Uterus (tissue), 4 donors: ENCODE results near the gene CYB5B. TPM values are rescaled to one million over a fixed set of nuclear protein-coding genes. Genes with fewer than 3 reads are reported as not detected.

Experiments used
- DNase-seq, 2 donors: peaks; one replicate each; pipeline ENCODE4 v3.0.0-alpha.2; 2019 to 2020
- H3K27ac ChIP-seq, 2 donors: fragments of 200-600 bp; sonication (generic); 1 replicate in 1 of 2; 2 replicates in 1 of 2; pipeline ENCODE4 v1.5.1; 2016 to 2018
- H3K27me3 ChIP-seq, 2 donors: fragments of 200-600 bp; sonication (generic); one replicate each; pipeline ENCODE4 v1.5.1; 2018 to 2019; ENCODE audit warnings: control low read depth in 1 of 2
- H3K36me3 ChIP-seq, 2 donors: fragments of 200-600 bp; sonication (generic); one replicate each; pipeline ENCODE4 v1.5.1; 2019; ENCODE audit warnings: control low read depth in 1 of 2
- H3K4me1 ChIP-seq, 2 donors: fragments of 200-600 bp; sonication (generic); one replicate each; pipeline ENCODE4 v1.5.1; 2018 to 2019; ENCODE audit warnings: control low read depth in 1 of 2
- H3K4me3 ChIP-seq, 2 donors: fragments of 200-600 bp; sonication (generic); 1 replicate in 1 of 2; 2 replicates in 1 of 2; pipeline ENCODE4 v1.5.1; 2018 to 2019; ENCODE audit warnings: mild to moderate bottlenecking in 1 of 2
- H3K9me3 ChIP-seq, 2 donors: fragments of 200-600 bp; sonication (generic); one replicate each; pipeline ENCODE4 v1.5.1; 2019; ENCODE audit warnings: control low read depth in 1 of 2
- POLR2A ChIP-seq, 2 donors: fragments of 450-650 bp; IDR thresholded peaks; one replicate each; pipeline ENCODE4 v1.6.1; 2016; ENCODE audit warnings: antibody characterized with exemption in 2 of 2, mild to moderate bottlenecking in 1 of 2, moderate library complexity in 1 of 2
- intact Hi-C: fragments of 100-400 bp; cut with DNase I; formaldehyde crosslinking; loops from one replicate; pipeline ENCODE4 v1.15.1; 2023; ENCODE audit warnings: low total_unique reads
- total RNA-seq, 4 donors: library from RNA; depleted of rRNA in 3 of 4; stranded (reverse); fragments of >200 nt in 3 of 4; gene quantifications; one replicate each; pipeline versions ENCODE4 v1.1.0 to v1.2.4, GENCODE V29; 2014 to 2023
- TF ChIP-seq, protein P1 (sequence below), 4 experiments: fragments of 200-600 bp in 2 of 4; fragments of 450-650 bp in 2 of 4; sonication (generic) in 2 of 4; IDR thresholded peaks; one replicate each; pipeline ENCODE4 v1.5.1; 2016 to 2019; ENCODE audit warnings: antibody characterized with exemption in 4 of 4, mild to moderate bottlenecking in 2 of 4, moderate library complexity in 1 of 4
- donor health status: DM: yes; HTN: yes; CAD: no.

CYB5B gene
- total RNA-seq, 4 donors from 2014 or later: 24.1 to 70.3 (median 57.6) TPM

DNA sequence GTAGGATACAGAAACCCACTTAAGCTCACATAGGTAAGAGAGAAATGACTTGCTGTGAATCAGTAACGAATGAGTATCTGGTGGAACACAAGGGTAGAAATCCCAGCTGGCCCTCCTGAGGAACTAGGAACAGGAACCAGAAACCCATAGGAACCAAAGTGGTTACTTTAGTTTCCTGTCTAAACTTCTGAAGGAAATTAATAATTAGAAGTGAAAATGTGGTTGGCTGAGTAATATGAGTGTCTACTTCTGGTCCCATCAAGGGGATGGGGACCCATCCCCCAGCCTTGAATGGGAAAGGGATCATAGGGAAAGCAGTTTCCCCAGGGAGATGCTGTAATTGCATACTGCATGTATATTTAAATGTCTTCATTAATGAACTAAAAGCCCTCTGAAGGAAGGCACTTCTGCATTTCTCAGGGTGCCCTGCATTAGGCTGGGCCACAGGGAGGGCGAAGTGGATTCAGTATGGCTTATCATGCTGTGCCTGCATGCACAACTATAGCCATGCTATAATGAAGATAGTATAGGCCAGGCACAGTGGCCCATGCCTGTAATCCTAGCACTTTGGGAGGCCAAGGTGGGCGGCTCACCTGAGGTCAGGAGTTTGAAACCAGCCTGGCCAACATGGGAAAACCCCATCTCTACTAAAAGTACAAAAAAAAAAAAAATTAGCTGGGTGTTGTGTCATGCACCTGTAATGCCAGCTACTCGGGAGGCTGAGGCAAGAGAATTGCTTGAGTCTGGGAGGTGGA, 45.6 kb downstream of the CYB5B start:
- no peaks in the 10 kb centered on the region for H3K36me3 ChIP-seq
- no peak overlapping the region for H3K27ac ChIP-seq
- intact Hi-C loops: no loop called here
- no peak for DNase-seq
- no peaks in the 10 kb centered on the region for H3K27me3 ChIP-seq
- no peak overlapping the region for H3K4me3 ChIP-seq
- TF ChIP-seq POLR2A (IDR thresholded peaks at IDR 0.05): no peak
- TF ChIP-seq, protein P1, sequence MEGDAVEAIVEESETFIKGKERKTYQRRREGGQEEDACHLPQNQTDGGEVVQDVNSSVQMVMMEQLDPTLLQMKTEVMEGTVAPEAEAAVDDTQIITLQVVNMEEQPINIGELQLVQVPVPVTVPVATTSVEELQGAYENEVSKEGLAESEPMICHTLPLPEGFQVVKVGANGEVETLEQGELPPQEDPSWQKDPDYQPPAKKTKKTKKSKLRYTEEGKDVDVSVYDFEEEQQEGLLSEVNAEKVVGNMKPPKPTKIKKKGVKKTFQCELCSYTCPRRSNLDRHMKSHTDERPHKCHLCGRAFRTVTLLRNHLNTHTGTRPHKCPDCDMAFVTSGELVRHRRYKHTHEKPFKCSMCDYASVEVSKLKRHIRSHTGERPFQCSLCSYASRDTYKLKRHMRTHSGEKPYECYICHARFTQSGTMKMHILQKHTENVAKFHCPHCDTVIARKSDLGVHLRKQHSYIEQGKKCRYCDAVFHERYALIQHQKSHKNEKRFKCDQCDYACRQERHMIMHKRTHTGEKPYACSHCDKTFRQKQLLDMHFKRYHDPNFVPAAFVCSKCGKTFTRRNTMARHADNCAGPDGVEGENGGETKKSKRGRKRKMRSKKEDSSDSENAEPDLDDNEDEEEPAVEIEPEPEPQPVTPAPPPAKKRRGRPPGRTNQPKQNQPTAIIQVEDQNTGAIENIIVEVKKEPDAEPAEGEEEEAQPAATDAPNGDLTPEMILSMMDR (IDR thresholded peaks at IDR 0.05): no peak
- H3K4me1 ChIP-seq: no peaks in the 10 kb centered on the region
- H3K9me3 ChIP-seq: no peaks in the 10 kb centered on the region

DNA sequence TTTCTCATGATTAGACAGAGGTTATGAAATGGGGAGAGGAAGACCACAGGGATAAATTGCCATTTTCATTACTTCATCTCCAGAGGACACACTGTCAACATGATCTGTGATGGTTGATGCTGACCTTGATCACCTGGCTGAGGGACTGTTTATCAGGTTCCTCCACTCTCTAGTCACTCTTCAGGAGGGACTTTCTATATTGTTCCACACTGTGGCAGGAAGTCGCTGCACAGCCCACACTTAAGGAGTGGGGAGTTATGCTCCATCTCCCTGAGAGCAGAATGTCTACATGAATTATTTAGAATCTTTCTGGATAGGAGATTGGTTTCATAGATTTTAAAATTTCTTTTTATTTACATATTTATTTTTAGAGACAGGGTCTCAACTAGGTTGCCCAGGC, 46.7 kb downstream of the CYB5B start:
- no peak overlapping the region for H3K27ac ChIP-seq
- H3K4me3 ChIP-seq: no peak overlapping the region
- no peaks in the 10 kb centered on the region for H3K36me3 ChIP-seq
- H3K9me3 ChIP-seq: no peaks in the 10 kb centered on the region
- H3K27me3 ChIP-seq: no peaks in the 10 kb centered on the region
- intact Hi-C loops: no loop called here
- DNase-seq: no peak
- TF ChIP-seq, protein P1 (IDR thresholded peaks at IDR 0.05): no peak
- no peak for TF ChIP-seq POLR2A (IDR thresholded peaks at IDR 0.05)
- no peaks in the 10 kb centered on the region for H3K4me1 ChIP-seq

DNA sequence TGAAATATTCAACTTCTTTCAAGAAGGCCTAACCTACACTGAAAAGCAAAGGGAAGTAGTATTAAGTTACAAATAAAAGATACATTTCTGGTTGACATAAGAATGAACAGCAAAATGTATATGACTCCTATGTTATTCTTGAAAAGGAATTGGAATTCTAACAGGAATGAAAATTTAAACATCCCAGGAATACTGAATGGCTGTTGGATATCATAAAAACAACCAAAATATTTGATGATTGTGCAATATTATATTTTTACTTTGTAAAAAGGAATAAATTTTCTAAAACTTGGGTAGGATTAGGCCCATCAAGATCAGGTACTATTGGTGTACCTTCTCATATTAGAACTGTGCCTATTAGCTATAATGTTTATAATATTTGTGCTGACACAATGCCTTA, 50.0 kb downstream of the CYB5B start:
- Histone ChIP-seq H3K36me3 (no peaks in the 10 kb centered on the region), H3K4me1 (no peaks in the 10 kb centered on the region), H3K27me3 (no peaks in the 10 kb centered on the region), H3K4me3 (no peak overlapping the region), H3K9me3 (no peaks in the 10 kb centered on the region), H3K27ac (no peak overlapping the region)
- TF ChIP-seq POLR2A (IDR thresholded peaks at IDR 0.05): no peak
- TF ChIP-seq, protein P1 (IDR thresholded peaks at IDR 0.05): no peak
- intact Hi-C loops: no loop called here
- DNase-seq: no peak

DNA sequence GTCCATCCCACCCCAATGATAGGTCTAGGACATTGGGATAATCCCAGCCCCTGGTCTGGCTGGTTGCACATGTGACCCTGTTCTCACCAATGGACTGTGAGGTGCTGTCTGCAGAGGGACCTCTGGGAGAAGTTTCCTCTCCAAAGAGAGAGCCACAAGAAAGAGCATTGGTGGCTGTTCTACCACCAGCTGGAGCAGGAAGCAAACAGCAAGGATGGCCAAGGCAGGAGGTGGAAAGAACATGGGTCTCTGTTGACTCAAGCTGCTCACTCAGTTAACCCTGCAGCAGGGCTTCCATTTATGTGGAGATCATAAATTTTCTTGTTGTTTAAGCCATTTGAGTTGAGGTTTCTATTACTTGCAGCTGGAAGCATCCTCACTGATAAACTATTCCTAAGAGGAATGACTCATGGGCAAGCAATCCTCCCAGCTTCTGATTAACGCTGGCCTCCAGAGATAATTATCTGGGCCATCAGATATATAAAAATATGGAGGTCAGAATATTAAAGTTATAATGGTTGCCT, 52.6 kb downstream of the CYB5B start:
- DNase-seq: no peak
- intact Hi-C loops: no loop called here
- Histone ChIP-seq H3K9me3 (no peaks in the 10 kb centered on the region), H3K36me3 (no peaks in the 10 kb centered on the region), H3K4me1 (no peaks in the 10 kb centered on the region), H3K27ac (peak overlapping the region; percentile 35 to 41), H3K4me3 (no peak overlapping the region), H3K27me3 (no peaks in the 10 kb centered on the region)
- TF ChIP-seq, protein P1 (IDR thresholded peaks at IDR 0.05): no peak
- TF ChIP-seq POLR2A (IDR thresholded peaks at IDR 0.05): no peak

DNA sequence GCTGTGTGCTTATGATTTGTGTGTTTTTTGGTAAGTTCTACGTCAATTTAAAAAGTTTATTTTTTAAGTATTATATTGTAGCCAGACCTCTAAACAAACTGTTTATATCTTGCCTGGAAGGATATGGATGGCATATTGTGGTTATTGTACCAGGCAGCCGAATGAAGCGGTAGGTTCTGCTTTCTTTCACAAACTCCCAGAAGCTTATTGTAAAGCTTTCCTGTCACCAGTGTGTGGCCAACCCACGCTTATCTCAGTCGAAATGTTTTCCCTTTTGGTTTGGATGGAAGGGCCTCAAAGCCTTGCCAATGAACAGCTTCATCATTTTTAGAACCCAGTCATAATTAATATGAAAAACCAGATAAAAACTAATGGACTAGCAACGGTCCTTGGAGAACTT, 53.1 kb downstream of the CYB5B start:
- Histone ChIP-seq H3K27me3 (no peaks in the 10 kb centered on the region), H3K36me3 (no peaks in the 10 kb centered on the region), H3K4me1 (no peaks in the 10 kb centered on the region), H3K27ac (peak overlapping the region; percentile 35 to 41), H3K9me3 (no peaks in the 10 kb centered on the region), H3K4me3 (no peak overlapping the region)
- TF ChIP-seq POLR2A (IDR thresholded peaks at IDR 0.05): no peak
- TF ChIP-seq, protein P1 (IDR thresholded peaks at IDR 0.05): no peak
- intact Hi-C loops: no loop called here
- no peak for DNase-seq
